IPS-18a (cell line): ENCODE results near the gene LRRC41.

Source experiments
- H3K27ac ChIP-seq: one replicate; pipeline ENCODE4 v1.5.1; 2013; ENCODE audit warnings: low read length
- H3K27me3 ChIP-seq: one replicate; pipeline ENCODE4 v1.6.1; 2013; ENCODE audit warnings: mild to moderate bottlenecking, low read length; ENCODE audit not compliant: control insufficient read depth, insufficient read depth
- H3K36me3 ChIP-seq: one replicate; pipeline ENCODE4 v1.6.1; 2013; ENCODE audit warnings: low read depth, low read length; ENCODE audit not compliant: control insufficient read depth
- H3K4me1 ChIP-seq: one replicate; pipeline ENCODE4 v1.6.1; 2013; ENCODE audit warnings: low read depth, low read length; ENCODE audit not compliant: control insufficient read depth
- H3K4me3 ChIP-seq: one replicate; pipeline ENCODE4 v1.5.1; 2013; ENCODE audit warnings: low read length
- H3K9ac ChIP-seq: one replicate; pipeline ENCODE4 v1.6.1; 2013; ENCODE audit warnings: mild to moderate bottlenecking, low read length, moderate library complexity
- H3K9me3 ChIP-seq: one replicate; pipeline ENCODE4 v1.6.1; 2013; ENCODE audit warnings: low read depth, low read length; ENCODE audit not compliant: control insufficient read depth

LRRC41 gene

GRCh38 chr1:46277658-46278373 lies 25.6 kb downstream of the LRRC41 start:
- Histone ChIP-seq H3K27ac (no peak overlapping the region), H3K36me3 (peaks cover 91% of the 10 kb centered on the region), H3K4me3 (no peak overlapping the region), H3K27me3 (no peaks in the 10 kb centered on the region), H3K4me1 (no peaks in the 10 kb centered on the region), H3K9ac (no peak overlapping the region), H3K9me3 (no peaks in the 10 kb centered on the region)

GRCh38 chr1:46275030-46275337 lies 28.4 kb downstream of the LRRC41 start:
- Histone ChIP-seq H3K9ac (no peak overlapping the region), H3K4me3 (no peak overlapping the region), H3K36me3 (peaks cover 94% of the 10 kb centered on the region), H3K9me3 (no peaks in the 10 kb centered on the region), H3K27me3 (no peaks in the 10 kb centered on the region), H3K27ac (no peak overlapping the region), H3K4me1 (no peaks in the 10 kb centered on the region)

- Histone ChIP-seq H3K27ac (no peak overlapping the region), H3K27me3 (no peaks in the 10 kb centered on the region), H3K9ac (no peak overlapping the region), H3K4me1 (no peaks in the 10 kb centered on the region), H3K9me3 (no peaks in the 10 kb centered on the region), H3K36me3 (peaks cover 92% of the 10 kb centered on the region), H3K4me3 (no peak overlapping the region)
These were observed 29.0 kb downstream of the LRRC41 start for GRCh38 chr1:46274225-46275029.

GRCh38 chr1:46268578-46268977 lies 34.8 kb downstream of the LRRC41 start:
- Histone ChIP-seq H3K9me3 (no peaks in the 10 kb centered on the region), H3K27me3 (no peaks in the 10 kb centered on the region), H3K27ac (no peak overlapping the region), H3K36me3 (peaks cover 94% of the 10 kb centered on the region), H3K9ac (no peak overlapping the region), H3K4me3 (no peak overlapping the region), H3K4me1 (no peaks in the 10 kb centered on the region)

GRCh38 chr1:46263146-46263545 lies 40.3 kb downstream of the LRRC41 start:
- H3K27ac ChIP-seq, result no peak overlapping the region

GRCh38 chr1:46262508-46262907 lies 40.9 kb downstream of the LRRC41 start:
- Histone ChIP-seq H3K9ac (no peak overlapping the region), H3K9me3 (no peaks in the 10 kb centered on the region), H3K4me3 (no peak overlapping the region), H3K27me3 (no peaks in the 10 kb centered on the region), H3K27ac (no peak overlapping the region), H3K4me1 (no peaks in the 10 kb centered on the region), H3K36me3 (peaks cover 87% of the 10 kb centered on the region)

More at GRCh38 chr1:46263146-46263545, 40.3 kb downstream of the LRRC41 start:
- Histone ChIP-seq H3K9me3 (no peaks in the 10 kb centered on the region), H3K9ac (no peak overlapping the region), H3K36me3 (peaks cover 92% of the 10 kb centered on the region), H3K4me3 (no peak overlapping the region), H3K4me1 (no peaks in the 10 kb centered on the region), H3K27me3 (no peaks in the 10 kb centered on the region)

GRCh38 chr1:46256523-46256922 lies 46.9 kb downstream of the LRRC41 start:
- peaks cover 58% of the 10 kb centered on the region for H3K36me3 ChIP-seq
- H3K4me1 ChIP-seq, result no peaks in the 10 kb centered on the region
- no peak overlapping the region for H3K9ac ChIP-seq
- no peaks in the 10 kb centered on the region for H3K9me3 ChIP-seq
- H3K4me3 ChIP-seq, result no peak overlapping the region
- H3K27me3 ChIP-seq, result no peaks in the 10 kb centered on the region
- H3K27ac ChIP-seq, result no peak overlapping the region

- Histone ChIP-seq H3K9me3 (no peaks in the 10 kb centered on the region), H3K27ac (no peak overlapping the region), H3K9ac (no peak overlapping the region), H3K36me3 (peaks cover 55% of the 10 kb centered on the region), H3K4me1 (no peaks in the 10 kb centered on the region), H3K27me3 (no peaks in the 10 kb centered on the region), H3K4me3 (no peak overlapping the region)
These were observed 48.7 kb downstream of the LRRC41 start for GRCh38 chr1:46254668-46255067.

- peaks cover 11% of the 10 kb centered on the region for H3K4me1 ChIP-seq
- peak overlapping the region; percentile 94 for H3K4me3 ChIP-seq
- no peaks in the 10 kb centered on the region for H3K9me3 ChIP-seq
- H3K27me3 ChIP-seq, result no peaks in the 10 kb centered on the region
- H3K27ac ChIP-seq, result peak overlapping the region; percentile 84
- H3K36me3 ChIP-seq, result peaks cover 33% of the 10 kb centered on the region
- H3K9ac ChIP-seq, result peak overlapping the region; percentile 93
These were observed 55.1 kb downstream of the LRRC41 start for GRCh38 chr1:46248122-46248920.

GRCh38 chr1:46247436-46248121 lies 55.8 kb downstream of the LRRC41 start, which contains the start of gene RAD54L:
RAD54L (plus strand) TSS chr1:46247763; CDS start chr1:46248406, 643 bp downstream.
- Histone ChIP-seq H3K27me3 (no peaks in the 10 kb centered on the region), H3K27ac (peak within 1 kb of the TSS; percentile 84), H3K9me3 (no peaks in the 10 kb centered on the region), H3K9ac (peak within 1 kb of the TSS; percentile 93), H3K4me1 (peaks cover 11% of the 10 kb centered on the region), H3K4me3 (peak within 1 kb of the TSS; percentile 94), H3K36me3 (peaks cover 29% of the 10 kb centered on the region)
